Measurements from ENCODE around the gene SCFD2. TPM values are rescaled to one million over a fixed set of nuclear protein-coding genes. Genes with fewer than 3 reads are reported as not detected.

The SCFD2 gene
- total RNA-seq, 2 experiments from 2014 or later = 12.6 to 14.6 TPM

GRCh38 chr4:52833941-52834525 lies 531.8 kb downstream of the SCFD2 start:
- Mint-ChIP-seq H3K36me3 (ENCODE audit: low read depth) (no peaks in the 10 kb centered on the region), H3K27ac (no peak overlapping the region), H3K27me3 (peaks cover under 1% of the 10 kb centered on the region), H3K4me3 (no peak overlapping the region), H3K9me3 (no peaks in the 10 kb centered on the region), H3K4me1 (no peaks in the 10 kb centered on the region)
- POLR2A ChIA-PET = no interaction called here
- CTCF ChIA-PET = no interaction called here
- DNase-seq = no peak

- H3K36me3 Mint-ChIP-seq (ENCODE audit: low read depth) = peaks cover 8% of the 10 kb centered on the region
- H3K4me1 Mint-ChIP-seq = peaks cover 21% of the 10 kb centered on the region
- H3K27ac Mint-ChIP-seq = no peak overlapping the region
- no peaks in the 10 kb centered on the region for H3K27me3 Mint-ChIP-seq
- no peak overlapping the region for H3K4me3 Mint-ChIP-seq
- H3K9me3 Mint-ChIP-seq = peaks cover 18% of the 10 kb centered on the region
- no peak for DNase-seq
- ChIA-PET POLR2A (no interaction called here), CTCF (no interaction called here)
These were observed 540.3 kb downstream of the SCFD2 start for GRCh38 chr4:52825460-52826090.

GRCh38 chr4:52824603-52825459 lies 541.0 kb downstream of the SCFD2 start:
- POLR2A ChIA-PET = no interaction called here

GRCh38 chr4:52824270-52824602 lies 541.6 kb downstream of the SCFD2 start:
- POLR2A ChIA-PET = no interaction called here
- Mint-ChIP-seq H3K9me3 (peaks cover 18% of the 10 kb centered on the region), H3K36me3 (ENCODE audit: low read depth) (peaks cover 8% of the 10 kb centered on the region), H3K27ac (no peak overlapping the region), H3K27me3 (no peaks in the 10 kb centered on the region), H3K4me1 (peaks cover 21% of the 10 kb centered on the region), H3K4me3 (no peak overlapping the region)
- CTCF ChIA-PET = no interaction called here
- no peak for DNase-seq

More at GRCh38 chr4:52824603-52825459, 541.0 kb downstream of the SCFD2 start:
- Mint-ChIP-seq H3K36me3 (ENCODE audit: low read depth) (peaks cover 8% of the 10 kb centered on the region), H3K4me1 (peaks cover 21% of the 10 kb centered on the region), H3K9me3 (peaks cover 18% of the 10 kb centered on the region), H3K27me3 (no peaks in the 10 kb centered on the region), H3K4me3 (no peak overlapping the region), H3K27ac (no peak overlapping the region)
- no peak for DNase-seq
- CTCF ChIA-PET = no interaction called here

- Mint-ChIP-seq H3K4me1 (peaks cover 21% of the 10 kb centered on the region), H3K27me3 (no peaks in the 10 kb centered on the region)
- CTCF ChIA-PET = no interaction called here
These were observed 542.2 kb downstream of the SCFD2 start for GRCh38 chr4:52823702-52824092.

More at GRCh38 chr4:52823702-52824092, 542.2 kb downstream of the SCFD2 start:
- peak overlapping the region; percentile 23 for H3K27ac Mint-ChIP-seq
- H3K4me3 Mint-ChIP-seq = no peak overlapping the region
- H3K9me3 Mint-ChIP-seq = peaks cover 18% of the 10 kb centered on the region
- DNase-seq = no peak
- H3K36me3 Mint-ChIP-seq (ENCODE audit: low read depth) = peaks cover 8% of the 10 kb centered on the region
- POLR2A ChIA-PET = interaction anchor here (0.8 to 1.4 kb wide), 2 partner anchors 11 to 111 kb away, joined by 3 to 6 read pairs; no protein-coding TSS in a partner anchor

Other genes starting within 250 kb of the SCFD2 start
- gene FIP1L1, start 11.6 kb upstream of the SCFD2 start, total RNA-seq = 10 to 100 TPM; 74.5 to 76.2 TPM
- gene LNX1, start 225.4 kb upstream of the SCFD2 start, total RNA-seq = not detected